ENCODE data around the gene COL23A1. TPM values are rescaled to one million over a fixed set of nuclear protein-coding genes. Genes with fewer than 3 reads are reported as not detected.

Gene COL23A1
- total and polyA plus RNA-seq, 2 of the 8 experiments (the other 6 are each of a cell fraction or from before 2014, with no cell fraction given), result 3.1 to 4.7 TPM

DNA sequence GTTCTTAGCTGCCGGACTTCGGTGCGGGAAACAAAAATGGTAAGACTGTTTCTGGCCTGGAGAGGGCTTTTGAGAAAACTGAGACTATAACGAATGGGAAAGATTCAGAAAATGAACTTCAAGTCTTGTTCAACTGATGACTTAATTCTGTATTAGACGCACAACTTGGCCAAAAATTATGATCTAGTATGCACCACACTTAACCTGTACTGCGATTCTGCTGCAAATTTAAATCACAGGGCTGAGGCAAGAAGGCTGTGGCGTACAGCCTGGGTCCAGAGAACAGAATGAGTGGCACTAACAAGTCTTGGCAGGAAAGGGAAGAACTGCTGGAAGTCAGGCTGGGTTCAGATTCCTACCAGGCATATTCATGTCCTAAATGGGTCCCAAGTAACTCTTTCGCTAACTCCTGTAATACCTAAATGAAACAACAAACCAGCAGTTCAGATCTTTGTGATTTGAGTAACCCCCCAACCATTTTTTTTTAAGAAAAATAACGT, 781 bp upstream of the COL23A1 start:
- Histone ChIP-seq H3K27me3 (replicated peaks in 1 of 4; ENCODE audit: control insufficient read depth in 3 of 4, extremely low read depth in 1 of 4, insufficient read depth in 3 of 4, low read length in 3 of 4) (peaks cover 13 to 28% (median 22%) of the 10 kb centered on the region in 4 experiments), H2BK5ac (ENCODE audit: low read depth, low read length) (no peak overlapping the region), H2AFZ (ENCODE audit: low read length) (no peak overlapping the region), H3K18ac (ENCODE audit: extremely low read depth, low read length) (no peak overlapping the region), H3K23ac (ENCODE audit: insufficient read length) (no peak overlapping the region), H3K4ac (replicated peaks; ENCODE audit: insufficient read length, low read depth, low read length) (no peak overlapping the region), H3K79me1 (ENCODE audit: low read depth, low read length) (no peaks in the 10 kb centered on the region), H2BK12ac (ENCODE audit: low read depth, low read length) (no peak overlapping the region), H2BK20ac (ENCODE audit: low read length) (no peak overlapping the region), H3K4me3 (ENCODE audit: extremely low read depth in 1 of 4, insufficient read depth in 2 of 4, low read depth in 3 of 4, low read length in 4 of 4) (peak overlapping the region in 1 of 4 experiments; percentile 68; a peak in 2 of 8 replicates), H3K23me2 (ENCODE audit: low read depth, low read length) (peaks cover 12% of the 10 kb centered on the region; the same call in 1 of the 2 replicates), H4K5ac (ENCODE audit: insufficient read length, low read depth, low read length) (no peak overlapping the region), H2AK5ac (ENCODE audit: low read depth, low read length) (no peak overlapping the region), H3K79me2 (ENCODE audit: control insufficient read depth in 1 of 2, insufficient read depth in 2 of 2, low read length in 2 of 2) (no peaks in the 10 kb centered on the region), H3K27ac (ENCODE audit: low read depth, low read length) (no peak overlapping the region), H4K20me1 (replicated peaks in 1 of 2; ENCODE audit: control insufficient read depth in 1 of 2, insufficient read depth in 2 of 2, low read length in 2 of 2) (peaks cover 0 to 2% of the 10 kb centered on the region in 2 experiments), H3K4me1 (replicated peaks in 1 of 4; ENCODE audit: control insufficient read depth in 3 of 4, insufficient read depth in 4 of 4, low read length in 3 of 4) (peaks cover 5 to 8% (median 7%) of the 10 kb centered on the region in 4 experiments), H3K9me3 (ENCODE audit: insufficient read depth in 2 of 2, low read depth in 1 of 2, low read length in 1 of 2) (peaks cover 5 to 9% of the 10 kb centered on the region in 2 experiments; a peak in 3 of 4 replicates), H2BK15ac (ENCODE audit: low read length) (no peak overlapping the region), H3K4me2 (ENCODE audit: insufficient read depth in 1 of 2, low read depth in 2 of 2, low read length in 2 of 2) (peak overlapping the region; percentile 91 to 97; a peak in 3 of 4 replicates), H3K14ac (ENCODE audit: insufficient read length) (no peak overlapping the region), H3K56ac (replicated peaks; ENCODE audit: insufficient read length, low read depth, low read length) (no peak overlapping the region), H4K91ac (replicated peaks; ENCODE audit: insufficient read length, low read length) (no peak overlapping the region), H3K36me3 (ENCODE audit: control insufficient read depth in 2 of 4, insufficient read depth in 4 of 4, low read length in 3 of 4) (no peaks in the 10 kb centered on the region; a peak in 1 of 8 replicates), H2BK120ac (replicated peaks; ENCODE audit: low read depth, low read length) (no peak overlapping the region), H3K9ac (replicated peaks in 1 of 4; ENCODE audit: extremely low read depth in 1 of 4, low read depth in 3 of 4, low read length in 3 of 4) (no peak overlapping the region), H4K8ac (ENCODE audit: extremely low read depth, insufficient read depth, low read length) (no peak overlapping the region)
- ChIA-PET POLR2A (ENCODE audit: partially characterized antibody) (interaction anchor here (2.7 kb wide), 1 partner anchor 34 kb away, joined by 13 read pairs; the partner anchor contains the start of gene CLK4), CTCF (ENCODE audit: partially characterized antibody) (interaction anchor here (0.6 to 9.5 kb wide), 25 partner anchors 10 to 343 kb away, joined by 3 to 131 read pairs (median 4); no protein-coding TSS in a partner anchor)
- FAIRE-seq (no peak), DNase-seq (ENCODE audit: low read depth in 1 of 2, low spot score in 2 of 2) (no peak)
- 60% methylated on average over 9 of the region's 9 CpGs; no CpG with 5 or more reads in 1 of the 2 experiments for WGBS, 2 experiments (ENCODE audit: extremely low coverage in 1 of 2, insufficient coverage in 1 of 2, insufficient read length in 1 of 2, insufficient replicate concordance in 2 of 2, low coverage in 1 of 2, low lambda C conversion rate in 2 of 2, missing lambda C conversion rate in 1 of 2)
- TF ChIP-seq HDAC2 (IDR thresholded peaks at IDR 0.05; ENCODE audit: borderline replicate concordance in 1 of 2, low read depth in 2 of 2, low read length in 2 of 2), result no peak
- TF ChIP-seq SIN3A (conservative IDR thresholded peaks at IDR 0.05 in 1 of 2, IDR thresholded peaks at IDR 0.05 in 1 of 2; ENCODE audit: low read depth in 1 of 2, low read length in 2 of 2), result no peak
- TF ChIP-seq SAP30 (IDR thresholded peaks at IDR 0.05; ENCODE audit: insufficient read depth, insufficient replicate concordance, low read length), result no peak
- no peak for TF ChIP-seq TCF12 (IDR thresholded peaks at IDR 0.05; ENCODE audit: low read depth, low read length)
- TF ChIP-seq TAF1 (IDR thresholded peaks at IDR 0.05; ENCODE audit: low read depth, low read length), result no peak
- TF ChIP-seq SP1 (IDR thresholded peaks at IDR 0.05; ENCODE audit: low read depth, low read length), result no peak
- TF ChIP-seq BACH1 (IDR thresholded peaks at IDR 0.05; ENCODE audit: low read length), result no peak
- TF ChIP-seq, protein P1, sequence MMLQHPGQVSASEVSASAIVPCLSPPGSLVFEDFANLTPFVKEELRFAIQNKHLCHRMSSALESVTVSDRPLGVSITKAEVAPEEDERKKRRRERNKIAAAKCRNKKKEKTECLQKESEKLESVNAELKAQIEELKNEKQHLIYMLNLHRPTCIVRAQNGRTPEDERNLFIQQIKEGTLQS (IDR thresholded peaks at IDR 0.05; ENCODE audit: insufficient read depth, low read depth, low read length), result no peak
- TF ChIP-seq, protein P2, sequence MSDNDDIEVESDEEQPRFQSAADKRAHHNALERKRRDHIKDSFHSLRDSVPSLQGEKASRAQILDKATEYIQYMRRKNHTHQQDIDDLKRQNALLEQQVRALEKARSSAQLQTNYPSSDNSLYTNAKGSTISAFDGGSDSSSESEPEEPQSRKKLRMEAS (IDR thresholded peaks at IDR 0.05), result no peak
- TF ChIP-seq, protein P3, sequence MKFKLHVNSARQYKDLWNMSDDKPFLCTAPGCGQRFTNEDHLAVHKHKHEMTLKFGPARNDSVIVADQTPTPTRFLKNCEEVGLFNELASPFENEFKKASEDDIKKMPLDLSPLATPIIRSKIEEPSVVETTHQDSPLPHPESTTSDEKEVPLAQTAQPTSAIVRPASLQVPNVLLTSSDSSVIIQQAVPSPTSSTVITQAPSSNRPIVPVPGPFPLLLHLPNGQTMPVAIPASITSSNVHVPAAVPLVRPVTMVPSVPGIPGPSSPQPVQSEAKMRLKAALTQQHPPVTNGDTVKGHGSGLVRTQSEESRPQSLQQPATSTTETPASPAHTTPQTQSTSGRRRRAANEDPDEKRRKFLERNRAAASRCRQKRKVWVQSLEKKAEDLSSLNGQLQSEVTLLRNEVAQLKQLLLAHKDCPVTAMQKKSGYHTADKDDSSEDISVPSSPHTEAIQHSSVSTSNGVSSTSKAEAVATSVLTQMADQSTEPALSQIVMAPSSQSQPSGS (IDR thresholded peaks at IDR 0.05; ENCODE audit: low read length), result no peak

Data from H1 (cell line).